Effector memory CD4-positive, alpha-beta T cell (primary cell): Measurements from ENCODE around the gene SYNJ2.
"Not testable (repeated sequence)": the region's sequence is repeated elsewhere in the genome, so short reads cannot be mapped to it uniquely, and the experiment has no call there.

Experiments
- DNase-seq, 3 donors: peaks; one replicate each; pipeline ENCODE4 v3.0.0-alpha.2; 2020
- H3K27ac ChIP-seq: 2 replicates; pipeline ENCODE4 v1.7.0; 2013; ENCODE audit warnings: mild to moderate bottlenecking, low read length, moderate library complexity; ENCODE audit not compliant: insufficient read depth, poor library complexity, severe bottlenecking
- H3K27me3 ChIP-seq: replicated peaks from 2 replicates; pipeline ENCODE4 v1.7.0; 2013; ENCODE audit warnings: mild to moderate bottlenecking, low read length; ENCODE audit not compliant: insufficient read depth, control insufficient read depth, poor library complexity, severe bottlenecking
- H3K36me3 ChIP-seq: 2 replicates; pipeline ENCODE4 v1.7.0; 2013; ENCODE audit warnings: mild to moderate bottlenecking, low read length, moderate library complexity; ENCODE audit not compliant: control insufficient read depth, insufficient read depth
- H3K4me1 ChIP-seq: 2 replicates; pipeline ENCODE4 v1.7.0; 2013; ENCODE audit warnings: low read length, mild to moderate bottlenecking; ENCODE audit not compliant: control insufficient read depth, insufficient read depth, poor library complexity, severe bottlenecking
- H3K4me3 ChIP-seq: 2 replicates; pipeline ENCODE4 v1.7.0; 2013; ENCODE audit warnings: low read length, low read depth, mild to moderate bottlenecking; ENCODE audit not compliant: insufficient read depth, poor library complexity, severe bottlenecking
- H3K9me3 ChIP-seq: 2 replicates; pipeline ENCODE4 v1.7.0; 2013; ENCODE audit warnings: mild to moderate bottlenecking, low read length, moderate library complexity; ENCODE audit not compliant: control insufficient read depth
- total RNA-seq, 3 donors: gene quantifications; one replicate each; lab custom pipeline; 2026; lab: John Stamatoyannopoulos, UW

Gene SYNJ2
- 62.4 to 92.2 (median 71.2) reads per million in 3 donors for total RNA-seq

GRCh38 chr6:157981395-157982101 is at the start of gene SYNJ2:
TSS of gene SYNJ2 (plus strand) at chr6:157981863. CDS start at chr6:157981962, 99 bp downstream.
- Histone ChIP-seq H3K9me3 (no peaks in the 10 kb centered on the region), H3K4me1 (peaks cover 27% of the 10 kb centered on the region), H3K27me3 (no peaks in the 10 kb centered on the region), H3K4me3 (peak within 1 kb of the TSS; percentile 97), H3K27ac (peak within 1 kb of the TSS; percentile 73), H3K36me3 (no peaks in the 10 kb centered on the region)
- DNase-seq: peak; percentile 73 to 80 (median 76)

GRCh38 chr6:157935786-157936185 is 45.9 kb upstream of the SYNJ2 start:
- peaks cover 64% of the 10 kb centered on the region for H3K36me3 ChIP-seq
- H3K27ac ChIP-seq: no peak overlapping the region
- no peak for DNase-seq

GRCh38 chr6:157937318-157937717 is 44.3 kb upstream of the SYNJ2 start:
- no peaks in the 10 kb centered on the region for H3K4me1 ChIP-seq
- H3K4me3 ChIP-seq: no peak overlapping the region
- peaks cover 64% of the 10 kb centered on the region for H3K36me3 ChIP-seq
- no peaks in the 10 kb centered on the region for H3K9me3 ChIP-seq
- no peak for DNase-seq
- no peaks in the 10 kb centered on the region for H3K27me3 ChIP-seq
- no peak overlapping the region for H3K27ac ChIP-seq

More at GRCh38 chr6:157935786-157936185, 45.9 kb upstream of the SYNJ2 start:
- H3K4me3 ChIP-seq: no peak overlapping the region
- H3K27me3 ChIP-seq: no peaks in the 10 kb centered on the region
- no peaks in the 10 kb centered on the region for H3K4me1 ChIP-seq
- no peaks in the 10 kb centered on the region for H3K9me3 ChIP-seq

GRCh38 chr6:157937916-157938315 is 43.7 kb upstream of the SYNJ2 start:
- no peak for DNase-seq
- H3K27ac ChIP-seq: no peak overlapping the region
- H3K4me1 ChIP-seq: no peaks in the 10 kb centered on the region
- H3K36me3 ChIP-seq: peaks cover 66% of the 10 kb centered on the region
- no peak overlapping the region for H3K4me3 ChIP-seq
- H3K9me3 ChIP-seq: no peaks in the 10 kb centered on the region
- H3K27me3 ChIP-seq: no peaks in the 10 kb centered on the region

DNA sequence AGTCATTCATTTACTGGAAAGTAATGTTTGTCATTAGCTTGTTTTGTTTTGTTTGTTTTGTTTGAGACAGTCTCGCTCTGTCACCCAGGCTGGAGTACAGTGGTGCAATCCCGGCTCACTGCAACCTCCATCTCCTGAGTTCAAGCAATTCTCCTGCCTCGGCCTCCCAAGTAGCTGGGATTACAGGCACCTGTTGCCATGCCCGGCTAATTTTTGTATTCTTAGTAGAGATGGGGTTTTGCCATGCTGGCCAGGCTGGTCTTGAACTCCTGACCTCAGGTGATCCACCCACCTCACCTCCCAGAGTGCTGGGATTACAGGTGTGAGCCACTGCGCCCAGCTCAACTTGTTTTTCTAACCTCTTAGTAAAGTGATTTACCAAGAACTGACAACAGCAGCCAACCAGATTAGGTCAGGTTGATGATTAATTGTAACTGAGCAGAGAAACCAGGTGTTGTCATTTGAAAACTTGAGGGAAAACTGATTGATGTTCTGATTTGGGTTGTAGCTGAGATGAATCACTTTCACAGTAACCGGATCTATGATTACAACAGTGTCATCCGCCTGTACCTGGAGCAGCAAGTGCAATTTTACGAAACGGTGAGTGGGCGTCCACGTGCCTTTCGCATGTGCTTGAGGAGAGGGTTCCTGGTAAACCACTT is 41.2 kb upstream of the SYNJ2 start:
- not testable (repeated sequence) for H3K4me3 ChIP-seq, H3K27ac ChIP-seq, H3K9me3 ChIP-seq, DNase-seq, H3K4me1 ChIP-seq, H3K27me3 ChIP-seq
- peaks cover 68% of the 10 kb centered on the region for H3K36me3 ChIP-seq

- Histone ChIP-seq H3K27me3 (no peaks in the 10 kb centered on the region), H3K9me3 (no peaks in the 10 kb centered on the region), H3K27ac (no peak overlapping the region), H3K36me3 (peaks cover 68% of the 10 kb centered on the region), H3K4me1 (no peaks in the 10 kb centered on the region), H3K4me3 (no peak overlapping the region)
- DNase-seq: no peak
These were observed 40.4 kb upstream of the SYNJ2 start for GRCh38 chr6:157941101-157941863.

GRCh38 chr6:157942351-157942750 is 39.3 kb upstream of the SYNJ2 start:
- DNase-seq: no peak
- Histone ChIP-seq H3K4me3 (no peak overlapping the region), H3K9me3 (no peaks in the 10 kb centered on the region), H3K4me1 (no peaks in the 10 kb centered on the region), H3K27me3 (no peaks in the 10 kb centered on the region), H3K27ac (no peak overlapping the region), H3K36me3 (peaks cover 64% of the 10 kb centered on the region)

GRCh38 chr6:157943249-157943963 is 38.3 kb upstream of the SYNJ2 start:
- no peaks in the 10 kb centered on the region for H3K4me1 ChIP-seq
- peaks cover 55% of the 10 kb centered on the region for H3K36me3 ChIP-seq
- no peaks in the 10 kb centered on the region for H3K9me3 ChIP-seq
- DNase-seq: no peak
- no peak overlapping the region for H3K4me3 ChIP-seq
- no peaks in the 10 kb centered on the region for H3K27me3 ChIP-seq
- H3K27ac ChIP-seq: no peak overlapping the region

- H3K9me3 ChIP-seq: no peaks in the 10 kb centered on the region
- no peaks in the 10 kb centered on the region for H3K27me3 ChIP-seq
- H3K4me1 ChIP-seq: no peaks in the 10 kb centered on the region
- H3K36me3 ChIP-seq: peaks cover 50% of the 10 kb centered on the region
- no peak overlapping the region for H3K27ac ChIP-seq
- no peak overlapping the region for H3K4me3 ChIP-seq
- no peak for DNase-seq
These were observed 37.7 kb upstream of the SYNJ2 start for GRCh38 chr6:157943964-157944283.
